MM.1S (cell line): ENCODE results near the gene FTL.

Source experiments
- CTCF ChIP-seq: fragments of 300-600 bp; sonication (generic); IDR thresholded peaks from 2 replicates; pipeline ENCODE4 v1.5.1; 2016; ENCODE audit warnings: antibody characterized with exemption, low read length, mixed read lengths
- EZH2 ChIP-seq: fragments of 300-600 bp; sonication (generic); optimal IDR thresholded peaks from 2 replicates; pipeline ENCODE3; 2017; ENCODE audit warnings: low read depth, mild to moderate bottlenecking, antibody characterized with exemption, low read length, mixed read lengths
- EZH2phosphoT487 ChIP-seq: fragments of 300-600 bp; sonication (generic); IDR thresholded peaks from 2 replicates; pipeline ENCODE4 v1.6.1; 2018; ENCODE audit warnings: antibody characterized with exemption, low read length

- TF ChIP-seq CTCF (no peak), EZH2 (no peak), EZH2phosphoT487 (no peak)
These were observed 18.4 kb upstream of the FTL start for GRCh38 chr19:48946463-48947257.
